Fibroblast of lung (primary cell): ENCODE measurements around the gene C1orf50.

Source experiments
- CTCF ChIP-seq, 2 donors: IDR thresholded peaks in 1 of 2; conservative IDR thresholded peaks in 1 of 2; 1 replicate in 1 of 2; 2 replicates in 1 of 2; pipeline ENCODE4 v1.5.1; 2011 to 2012; ENCODE audit warnings: low read length in 2 of 2, control low read depth in 1 of 2, inconsistent platforms in 1 of 2, low read depth in 1 of 2, mild to moderate bottlenecking in 1 of 2
- EZH2 ChIP-seq: IDR thresholded peaks from 2 replicates; pipeline ENCODE4 v1.5.1; 2012; ENCODE audit warnings: low read length, control low read depth, mild to moderate bottlenecking; ENCODE audit errors: missing control alignments

DNA sequence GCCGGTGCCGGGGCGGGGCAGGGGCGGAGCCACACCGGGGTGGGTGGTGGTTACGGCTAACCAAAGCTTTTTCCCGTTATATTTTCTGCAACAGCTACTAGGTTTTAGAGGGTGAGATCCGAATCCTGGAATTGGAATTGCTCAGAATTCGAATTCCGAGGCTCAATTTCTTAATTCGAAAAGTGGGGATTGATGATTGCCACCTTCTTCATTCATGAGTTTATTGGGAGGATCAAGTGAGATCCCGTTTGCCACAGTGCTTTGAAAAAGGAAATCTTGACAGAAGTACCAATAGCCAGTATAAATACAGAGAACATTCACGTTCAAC is 50.4 kb downstream of the C1orf50 start:
- no peak for TF ChIP-seq CTCF (conservative IDR thresholded peaks at IDR 0.05 in 1 of 2, IDR thresholded peaks at IDR 0.05 in 1 of 2; ENCODE audit: low read depth in 1 of 2, low read length in 2 of 2)
- no peak for TF ChIP-seq EZH2
